Neural cell (in vitro differentiated cells): Measurements from ENCODE around the gene SEC14L3. TPM values are rescaled to one million over a fixed set of nuclear protein-coding genes. Genes with fewer than 3 reads are reported as not detected.

ENCODE experiments used
- H2AFZ ChIP-seq: fragments of 200-600, 300-800 bp; sonication (generic), shearing (Covaris generic); 2 replicates; pipeline ENCODE4 v1.6.0; 2014; ENCODE audit warnings: low read depth, mild to moderate bottlenecking, antibody characterized with exemption, low read length, moderate library complexity
- H3F3A ChIP-seq: fragments of 200-600 bp; shearing (Covaris generic); 2 replicates; pipeline ENCODE4 v1.6.1; 2016; ENCODE audit warnings: mild to moderate bottlenecking, moderate library complexity, mixed read lengths, antibody characterized with exemption, low read length; ENCODE audit not compliant: insufficient read depth, poor library complexity, severe bottlenecking
- H3K27ac ChIP-seq: fragments of 200-600, 300-800 bp; sonication (generic), shearing (Covaris generic); 2 replicates; pipeline ENCODE4 v1.5.1; 2014; ENCODE audit warnings: mild to moderate bottlenecking, low read length, moderate library complexity
- H3K27me3 ChIP-seq: fragments of 300-800, 200-600 bp; sonication (generic), shearing (Covaris generic); 2 replicates; pipeline ENCODE4 v1.6.0; 2014; ENCODE audit warnings: mild to moderate bottlenecking, low read depth, low read length, moderate library complexity; ENCODE audit not compliant: insufficient read depth
- H3K36me3 ChIP-seq: fragments of 300-800, 200-600 bp; sonication (generic), shearing (Covaris generic); 2 replicates; pipeline ENCODE4 v1.5.1; 2014; ENCODE audit warnings: mild to moderate bottlenecking, antibody characterized with exemption, low read length, moderate library complexity; ENCODE audit not compliant: insufficient read depth
- H3K4me2 ChIP-seq: fragments of 300-800, 200-600 bp; sonication (generic), shearing (Covaris generic); 2 replicates; pipeline ENCODE4 v1.6.0; 2014; ENCODE audit warnings: mild to moderate bottlenecking, low read length
- H3K4me3 ChIP-seq: fragments of 300-800, 200-600 bp; sonication (generic), shearing (Covaris generic); 2 replicates; pipeline ENCODE4 v1.5.1; 2014; ENCODE audit warnings: mild to moderate bottlenecking, low read length, moderate library complexity
- H3K79me2 ChIP-seq: fragments of 200-600 bp; shearing (Covaris generic); replicated peaks from 2 replicates; pipeline ENCODE4 v1.6.0; 2014; ENCODE audit warnings: mild to moderate bottlenecking, low read length, moderate library complexity; ENCODE audit not compliant: insufficient read depth
- H3K9ac ChIP-seq: fragments of 300-800, 200-600 bp; sonication (generic), shearing (Covaris generic); 2 replicates; pipeline ENCODE4 v1.6.1; 2016; ENCODE audit warnings: mild to moderate bottlenecking, low read length, mixed read lengths
- H3K9me2 ChIP-seq: fragments of 200-600 bp; shearing (Covaris generic); 2 replicates; pipeline ENCODE4 v1.6.1; 2016; ENCODE audit warnings: mild to moderate bottlenecking, low read length, mixed read lengths; ENCODE audit not compliant: insufficient read depth
- H3K9me3 ChIP-seq: fragments of 200-600, 300-800 bp; sonication (generic), shearing (Covaris generic); 2 replicates; pipeline ENCODE4 v1.6.1; 2016; ENCODE audit warnings: mild to moderate bottlenecking, mixed run types, low read length, moderate library complexity, mixed read lengths
- H4K20me1 ChIP-seq: fragments of 200-600 bp; shearing (Covaris generic); 2 replicates; pipeline ENCODE4 v1.6.1; 2016; ENCODE audit warnings: mild to moderate bottlenecking, mixed run types; ENCODE audit not compliant: insufficient read depth
- CTCF ChIP-seq: fragments of 450-650 bp; IDR thresholded peaks from 2 replicates; pipeline ENCODE4 v1.5.1; 2014; ENCODE audit warnings: antibody characterized with exemption, mild to moderate bottlenecking, moderate library complexity; ENCODE audit not compliant: poor library complexity, severe bottlenecking
- EP300 ChIP-seq: fragments of 450-650 bp; conservative IDR thresholded peaks from 2 replicates; pipeline ENCODE4 v1.6.1; 2014; ENCODE audit warnings: antibody characterized with exemption, mild to moderate bottlenecking, moderate library complexity; ENCODE audit not compliant: poor library complexity, severe bottlenecking
- EZH2 ChIP-seq: fragments of 200-600, 300-800 bp; shearing (Covaris generic), sonication (generic); IDR thresholded peaks from 2 replicates; pipeline ENCODE4 v1.6.1; 2014; ENCODE audit warnings: antibody characterized with exemption, low read length, borderline replicate concordance, mild to moderate bottlenecking; ENCODE audit not compliant: insufficient read depth, poor library complexity, severe bottlenecking
- MXI1 ChIP-seq: fragments of 450-650 bp; conservative IDR thresholded peaks from 2 replicates; pipeline ENCODE4 v1.6.1; 2014; ENCODE audit warnings: antibody characterized with exemption, mild to moderate bottlenecking; ENCODE audit not compliant: poor library complexity, severe bottlenecking
- POLR2AphosphoS5 ChIP-seq: IDR thresholded peaks from 2 replicates; pipeline ENCODE4 v1.6.1; 2012
- RAD21 ChIP-seq: fragments of 450-650 bp; conservative IDR thresholded peaks from 2 replicates; pipeline ENCODE4 v1.6.1; 2014; ENCODE audit warnings: antibody characterized with exemption, mild to moderate bottlenecking, moderate library complexity
- REST ChIP-seq: IDR thresholded peaks from 2 replicates; pipeline ENCODE4 v1.6.1; 2012; ENCODE audit warnings: borderline replicate concordance
- SMC3 ChIP-seq: fragments of 450-650 bp; conservative IDR thresholded peaks from 2 replicates; pipeline ENCODE4 v1.6.1; 2014; ENCODE audit warnings: antibody characterized with exemption, mild to moderate bottlenecking, moderate library complexity; ENCODE audit not compliant: poor library complexity
- TAF1 ChIP-seq: IDR thresholded peaks from 2 replicates; pipeline ENCODE4 v1.6.1; 2012; ENCODE audit warnings: low read depth
- polyA plus RNA-seq: library from polyadenylated mRNA; depleted of rRNA; stranded (reverse); fragments of >200 nt; gene quantifications from 2 replicates; pipeline ENCODE4 v1.2.3, GENCODE V29; 2014

SEC14L3 gene
- polyA plus RNA-seq, 1 donor from 2014 or later: not detected

DNA sequence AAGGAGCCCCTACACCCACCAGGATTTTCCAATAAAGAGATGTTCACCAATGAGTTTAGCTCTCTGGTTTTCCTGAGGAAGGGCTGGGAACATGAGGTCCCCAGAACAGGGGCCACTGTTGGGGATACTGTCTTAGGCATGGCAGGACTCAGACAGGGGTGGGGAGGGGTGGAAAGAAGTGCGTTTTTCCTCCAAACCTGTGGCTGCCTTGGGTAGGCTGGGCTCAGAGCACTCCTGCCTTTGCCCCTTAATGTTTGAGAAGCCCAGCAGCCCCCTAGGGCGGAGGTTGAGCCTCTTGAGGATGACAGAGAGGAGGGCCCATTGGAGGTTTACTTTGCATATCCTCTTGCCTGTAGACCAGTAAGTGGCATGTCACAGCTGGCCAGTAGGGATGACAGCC is 35.6 kb downstream of the SEC14L3 start:
- Histone ChIP-seq H3K9me2 (no peaks in the 10 kb centered on the region), H3K36me3 (no peaks in the 10 kb centered on the region), H3K4me2 (no peak overlapping the region), H4K20me1 (no peaks in the 10 kb centered on the region), H3F3A (no peaks in the 10 kb centered on the region), H3K9ac (no peak overlapping the region), H3K27ac (no peak overlapping the region), H3K79me2 (no peaks in the 10 kb centered on the region), H3K9me3 (no peaks in the 10 kb centered on the region), H2AFZ (no peak overlapping the region), H3K4me3 (no peak overlapping the region), H3K27me3 (no peaks in the 10 kb centered on the region)
- TF ChIP-seq RAD21 (no peak), POLR2AphosphoS5 (no peak), REST (no peak), EZH2 (no peak), TAF1 (no peak), CTCF (no peak), MXI1 (no peak), EP300 (no peak), SMC3 (no peak)

DNA sequence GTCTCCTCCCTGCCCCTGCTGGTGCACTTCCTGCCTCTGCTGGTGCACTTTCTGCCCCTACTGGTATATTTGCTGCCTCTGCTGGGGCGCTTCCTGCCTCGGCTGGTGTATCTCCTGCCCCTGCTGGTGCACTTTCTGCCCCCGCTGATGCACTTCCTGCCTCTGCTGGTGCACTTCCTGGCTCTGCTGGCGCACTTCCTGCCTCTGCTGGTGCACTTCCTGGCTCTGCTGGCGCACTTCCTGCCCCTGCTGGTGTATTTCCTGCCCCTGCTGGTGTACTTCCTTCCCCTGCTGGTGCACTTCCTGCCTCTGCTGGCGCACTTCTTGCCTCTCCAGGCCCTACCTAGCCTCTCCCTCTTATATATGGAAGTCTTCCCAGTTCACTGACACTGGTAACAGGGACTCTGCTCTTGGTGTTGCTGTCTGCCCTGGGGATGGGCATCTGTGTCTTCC is 36.1 kb downstream of the SEC14L3 start:
- Histone ChIP-seq H3K9me3 (no peaks in the 10 kb centered on the region), H3K27me3 (no peaks in the 10 kb centered on the region), H3F3A (no peaks in the 10 kb centered on the region), H3K9ac (no peak overlapping the region), H3K27ac (no peak overlapping the region), H3K4me3 (no peak overlapping the region), H3K9me2 (no peaks in the 10 kb centered on the region), H4K20me1 (no peaks in the 10 kb centered on the region), H3K36me3 (no peaks in the 10 kb centered on the region), H3K79me2 (no peaks in the 10 kb centered on the region), H3K4me2 (no peak overlapping the region), H2AFZ (no peak overlapping the region)
- no peak for TF ChIP-seq EP300
- no peak for TF ChIP-seq REST
- TF ChIP-seq TAF1: no peak
- TF ChIP-seq EZH2: no peak
- TF ChIP-seq POLR2AphosphoS5: no peak
- no peak for TF ChIP-seq MXI1
- no peak for TF ChIP-seq SMC3
- no peak for TF ChIP-seq RAD21
